Esophagus muscularis mucosa (tissue), 4 donors: ENCODE results near the gene MAGI3. TPM values are rescaled to one million over a fixed set of nuclear protein-coding genes. Genes with fewer than 3 reads are reported as not detected.
"Not testable (repeated sequence)": the region's sequence is repeated elsewhere in the genome, so short reads cannot be mapped to it uniquely, and the experiment has no call there.

Source experiments
- DNase-seq: peaks from one replicate; pipeline ENCODE4 v3.0.0-alpha.2; 2017; ENCODE audit errors: extremely low spot score
- H3K27ac ChIP-seq, 4 donors: fragments of 200-600 bp; sonication (generic); replicated peaks in 1 of 4; 1 replicate in 3 of 4; 2 replicates in 1 of 4; pipeline ENCODE4 v1.5.1; 2016 to 2019; ENCODE audit warnings: mild to moderate bottlenecking in 1 of 4
- H3K27me3 ChIP-seq, 4 donors: fragments of 200-600 bp; sonication (generic); one replicate each; pipeline versions ENCODE4 v1.5.1 to v1.6.0; 2016 to 2019
- H3K36me3 ChIP-seq, 4 donors: fragments of 200-600 bp; sonication (generic); one replicate each; pipeline ENCODE4 v1.5.1; 2016 to 2019
- H3K4me1 ChIP-seq, 4 donors: fragments of 200-600 bp; sonication (generic); one replicate each; pipeline ENCODE4 v1.5.1; 2016 to 2019
- H3K4me3 ChIP-seq, 4 donors: fragments of 200-600 bp; sonication (generic); 1 replicate in 2 of 4; 2 replicates in 2 of 4; pipeline ENCODE4 v1.5.1; 2016 to 2019; ENCODE audit warnings: mild to moderate bottlenecking in 4 of 4, moderate library complexity in 1 of 4
- H3K9me3 ChIP-seq, 4 donors: fragments of 200-600 bp; sonication (generic); 1 replicate in 3 of 4; 2 replicates in 1 of 4; pipeline ENCODE4 v1.5.1; 2016 to 2019
- EP300 ChIP-seq: sonication (generic); formaldehyde crosslinking; IDR thresholded peaks from one replicate; pipeline ENCODE4 v1.6.1; 2017; ENCODE audit warnings: antibody characterized with exemption
- POLR2A ChIP-seq: fragments of 450-650 bp; IDR thresholded peaks from one replicate; pipeline ENCODE4 v1.6.1; 2017; ENCODE audit warnings: antibody characterized with exemption, moderate library complexity, mild to moderate bottlenecking, low read depth
- POLR2AphosphoS5 ChIP-seq, 2 donors: sonication (generic); formaldehyde crosslinking; IDR thresholded peaks; one replicate each; pipeline ENCODE4 v1.6.1; 2017; ENCODE audit warnings: antibody characterized with exemption in 2 of 2
- WGBS: methylation state at CpG from one replicate; pipeline ENCODE4 v1.1.5; 2018; 5-methylcytosine and 5-hydroxymethylcytosine counted together
- intact Hi-C: fragments of 100-400 bp; cut with DNase I; formaldehyde crosslinking; loops from one replicate; pipeline ENCODE4 v1.15.1; 2023
- total RNA-seq, 4 donors: library from RNA; depleted of rRNA; stranded (reverse); fragments of >200 nt; gene quantifications; one replicate each; pipeline versions ENCODE4 v1.1.0 to v1.2.1, GENCODE V29; 2016
- TF ChIP-seq, protein P1 (sequence below), 3 experiments: fragments of 200-600 bp in 2 of 3; fragments of 450-650 bp in 1 of 3; sonication (generic) in 2 of 3; IDR thresholded peaks; one replicate each; pipeline ENCODE4 v1.5.1; 2017 to 2019; ENCODE audit warnings: antibody characterized with exemption in 3 of 3, mild to moderate bottlenecking in 2 of 3, moderate library complexity in 1 of 3

MAGI3 gene
- total RNA-seq, 4 donors from 2014 or later, result 14.6 to 21.7 (median 16.4) TPM

DNA sequence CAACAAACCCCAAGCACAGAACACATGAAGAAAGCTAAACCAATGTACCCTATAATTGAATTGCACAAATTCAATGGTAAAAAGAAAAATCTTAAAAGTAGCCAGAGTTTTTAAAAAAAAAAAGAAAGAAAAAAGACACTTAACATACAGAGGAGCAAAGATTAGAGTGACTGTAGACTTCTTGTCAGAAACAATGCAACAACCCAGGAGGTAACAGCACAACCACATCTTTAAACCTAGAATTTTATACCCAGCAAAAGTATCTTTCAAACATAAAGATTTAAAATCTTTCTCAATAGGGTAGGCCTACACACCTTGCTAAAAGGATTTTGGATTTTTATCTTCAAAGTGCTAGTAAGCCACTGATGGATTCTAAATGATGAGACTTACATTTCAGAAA lies 304.6 kb downstream of the MAGI3 start:
- intact Hi-C loops, result no loop called here
- TF ChIP-seq, protein P1, sequence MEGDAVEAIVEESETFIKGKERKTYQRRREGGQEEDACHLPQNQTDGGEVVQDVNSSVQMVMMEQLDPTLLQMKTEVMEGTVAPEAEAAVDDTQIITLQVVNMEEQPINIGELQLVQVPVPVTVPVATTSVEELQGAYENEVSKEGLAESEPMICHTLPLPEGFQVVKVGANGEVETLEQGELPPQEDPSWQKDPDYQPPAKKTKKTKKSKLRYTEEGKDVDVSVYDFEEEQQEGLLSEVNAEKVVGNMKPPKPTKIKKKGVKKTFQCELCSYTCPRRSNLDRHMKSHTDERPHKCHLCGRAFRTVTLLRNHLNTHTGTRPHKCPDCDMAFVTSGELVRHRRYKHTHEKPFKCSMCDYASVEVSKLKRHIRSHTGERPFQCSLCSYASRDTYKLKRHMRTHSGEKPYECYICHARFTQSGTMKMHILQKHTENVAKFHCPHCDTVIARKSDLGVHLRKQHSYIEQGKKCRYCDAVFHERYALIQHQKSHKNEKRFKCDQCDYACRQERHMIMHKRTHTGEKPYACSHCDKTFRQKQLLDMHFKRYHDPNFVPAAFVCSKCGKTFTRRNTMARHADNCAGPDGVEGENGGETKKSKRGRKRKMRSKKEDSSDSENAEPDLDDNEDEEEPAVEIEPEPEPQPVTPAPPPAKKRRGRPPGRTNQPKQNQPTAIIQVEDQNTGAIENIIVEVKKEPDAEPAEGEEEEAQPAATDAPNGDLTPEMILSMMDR (IDR thresholded peaks at IDR 0.05), result no peak
- TF ChIP-seq POLR2A, result no peak
- no peak for DNase-seq
- H3K27me3 ChIP-seq, result no peaks in the 10 kb centered on the region
- no peak overlapping the region for H3K27ac ChIP-seq
- H3K4me1 ChIP-seq, result no peaks in the 10 kb centered on the region
- no peak overlapping the region for H3K4me3 ChIP-seq
- peaks cover 0 to 24% (median 15%) of the 10 kb centered on the region in 4 donors for H3K36me3 ChIP-seq
- H3K9me3 ChIP-seq, result peaks cover 0 to 26% (median 15%) of the 10 kb centered on the region in 4 donors

DNA sequence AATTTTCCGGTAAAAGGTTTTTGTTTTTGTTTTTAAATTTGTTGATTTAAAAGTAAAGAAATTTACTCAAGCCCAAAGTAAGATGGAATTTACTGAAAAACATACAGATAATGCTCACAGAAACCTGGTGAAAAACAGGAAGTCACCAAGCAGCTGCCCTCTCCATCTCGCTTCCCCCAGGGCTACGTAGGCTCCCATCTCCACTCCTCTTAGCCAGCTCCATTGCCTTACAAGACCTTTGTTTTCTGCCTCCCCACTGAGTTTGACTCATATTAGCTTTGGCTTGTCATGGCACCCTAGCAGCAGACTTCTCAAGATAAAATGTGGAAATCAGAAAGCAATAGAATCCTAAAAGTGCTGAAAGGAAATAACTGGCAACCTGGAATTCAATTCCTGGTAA lies 311.1 kb downstream of the MAGI3 start:
- Histone ChIP-seq H3K36me3 (peaks cover 0 to 35% (median 15%) of the 10 kb centered on the region in 4 donors), H3K4me1 (no peaks in the 10 kb centered on the region), H3K4me3 (no peak overlapping the region), H3K27me3 (no peaks in the 10 kb centered on the region), H3K9me3 (no peaks in the 10 kb centered on the region), H3K27ac (no peak overlapping the region)
- WGBS, result 89% methylated on average over 3 of the region's 3 CpGs
- intact Hi-C loops, result no loop called here
- DNase-seq, result no peak
- no peak for TF ChIP-seq POLR2A
- no peak for TF ChIP-seq EP300
- TF ChIP-seq, protein P1 (IDR thresholded peaks at IDR 0.05), result no peak
- TF ChIP-seq POLR2AphosphoS5 (IDR thresholded peaks at IDR 0.05), result no peak

DNA sequence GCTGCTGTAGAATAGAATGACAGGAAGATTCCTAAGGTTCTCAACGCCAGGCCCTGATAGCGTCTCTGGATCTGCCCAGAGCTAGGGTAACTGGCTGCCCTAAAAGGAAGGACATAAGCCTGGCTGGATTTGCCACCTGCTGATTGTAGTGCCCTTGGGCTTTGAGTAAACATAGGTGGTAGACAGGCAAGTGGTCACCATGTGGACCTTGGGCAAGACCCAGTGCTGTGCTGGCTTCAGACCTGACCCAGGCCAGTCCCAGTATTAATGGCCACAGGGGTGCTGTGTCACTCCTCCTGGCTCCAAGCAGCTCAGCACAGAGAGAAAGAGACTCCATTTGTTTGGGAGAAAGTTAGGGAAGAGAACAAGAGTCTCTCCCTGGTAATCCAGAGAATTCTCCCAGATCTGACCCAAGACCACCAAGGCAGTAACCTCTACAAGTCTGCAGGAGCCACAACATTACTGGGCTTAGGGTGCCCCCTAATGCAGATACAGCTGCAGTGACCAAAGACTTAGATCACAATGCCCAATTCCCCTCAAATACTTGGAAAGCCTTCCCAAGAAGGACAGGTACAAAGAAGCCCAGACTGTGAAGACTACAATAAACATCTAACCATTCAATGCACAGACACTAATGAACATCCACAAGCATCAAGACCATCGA lies 324.4 kb downstream of the MAGI3 start:
- intact Hi-C loops, result no loop called here
- Histone ChIP-seq H3K36me3 (peaks cover 6 to 58% (median 29%) of the 10 kb centered on the region in 4 donors), H3K27ac (no peak overlapping the region), H3K4me3 (no peak overlapping the region), H3K27me3 (no peaks in the 10 kb centered on the region), H3K9me3 (no peaks in the 10 kb centered on the region), H3K4me1 (no peaks in the 10 kb centered on the region)
- WGBS, result 90% methylated on average over 3 of the region's 3 CpGs
- no peak for DNase-seq
- TF ChIP-seq EP300 (no peak), POLR2A (no peak), POLR2AphosphoS5 (IDR thresholded peaks at IDR 0.05) (no peak)
- TF ChIP-seq, protein P1 (IDR thresholded peaks at IDR 0.05), result no peak

DNA sequence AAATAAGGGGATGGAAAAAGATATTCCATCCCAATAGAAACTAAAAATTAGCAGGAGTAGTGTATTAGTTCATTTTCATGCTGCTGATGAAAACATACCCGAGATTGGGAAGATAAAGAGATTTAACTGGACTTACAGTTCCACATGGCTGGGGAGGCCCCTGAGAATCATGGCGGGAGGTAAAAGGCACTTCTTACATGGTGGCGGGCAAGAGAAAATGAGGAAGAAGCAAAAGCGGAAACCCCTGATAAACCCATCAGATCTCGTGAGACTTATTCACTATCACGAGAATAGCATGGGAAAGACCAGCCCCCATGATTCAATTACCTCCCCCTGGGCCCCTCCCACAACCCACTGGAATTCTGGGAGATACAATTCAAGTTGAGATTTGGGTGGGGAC lies 327.2 kb downstream of the MAGI3 start:
- H3K4me1 ChIP-seq, H3K4me3 ChIP-seq, intact Hi-C loops, H3K9me3 ChIP-seq, H3K27ac ChIP-seq, H3K27me3 ChIP-seq, DNase-seq: not testable (repeated sequence)
- 97% methylated on average over 6 of the region's 6 CpGs for WGBS
- H3K36me3 ChIP-seq, result peaks cover 0 to 58% (median 25%) of the 10 kb centered on the region in 4 donors

DNA sequence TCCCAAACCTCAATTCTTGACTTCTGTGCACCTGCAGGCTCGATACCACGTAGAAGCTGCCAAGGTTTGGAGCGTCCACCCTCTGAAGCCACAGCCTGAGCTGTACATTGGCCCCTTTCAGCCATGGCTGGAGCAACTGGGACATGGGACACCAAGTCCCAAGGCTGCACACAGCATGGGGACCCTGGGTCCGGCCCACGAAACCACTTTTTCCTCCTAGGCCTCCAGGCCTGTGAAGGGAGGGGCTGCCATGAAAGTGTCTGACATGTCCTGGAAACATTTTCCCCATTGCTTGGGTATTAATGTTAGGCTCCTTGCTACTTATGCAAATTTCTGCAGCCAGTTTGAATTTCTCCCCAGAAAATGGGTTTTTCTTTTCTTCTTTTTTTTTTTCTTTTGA lies 328.3 kb downstream of the MAGI3 start:
- peaks cover 0 to 50% (median 20%) of the 10 kb centered on the region in 4 donors for H3K36me3 ChIP-seq
- H3K4me3 ChIP-seq, H3K9me3 ChIP-seq, H3K27me3 ChIP-seq, H3K4me1 ChIP-seq, intact Hi-C loops, DNase-seq, H3K27ac ChIP-seq: not testable (repeated sequence)
- 100% methylated on average over 5 of the region's 5 CpGs for WGBS

DNA sequence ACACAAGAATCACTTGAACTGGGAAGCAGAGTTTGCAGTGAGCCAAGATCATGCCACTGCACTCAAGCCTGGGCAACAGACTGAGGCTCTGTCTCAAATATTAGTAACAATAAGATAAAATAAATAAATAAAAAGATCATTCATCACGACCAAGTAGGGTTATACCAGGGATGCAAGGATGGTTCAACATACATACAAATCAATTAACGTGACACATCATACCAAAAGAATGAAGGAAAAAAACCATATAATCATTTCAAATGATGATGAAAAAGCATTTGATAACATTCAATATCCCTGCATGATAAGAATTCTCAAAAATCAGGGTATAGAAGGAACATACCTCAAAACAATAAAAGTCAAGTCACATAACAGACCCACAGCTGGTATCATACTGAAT lies 330.7 kb downstream of the MAGI3 start:
- H3K9me3 ChIP-seq, result no peaks in the 10 kb centered on the region
- H3K27ac ChIP-seq, result no peak overlapping the region
- no peak overlapping the region for H3K4me3 ChIP-seq
- no peak for TF ChIP-seq POLR2AphosphoS5 (IDR thresholded peaks at IDR 0.05)
- 97% methylated on average over 2 of the region's 2 CpGs for WGBS
- intact Hi-C loops, result no loop called here
- H3K27me3 ChIP-seq, result no peaks in the 10 kb centered on the region
- no peaks in the 10 kb centered on the region for H3K4me1 ChIP-seq
- H3K36me3 ChIP-seq, result peaks cover 0 to 66% (median 23%) of the 10 kb centered on the region in 4 donors
- no peak for DNase-seq
